GM21786 (cell line): Measurements from ENCODE around the gene PRMT3.
A peak's percentile ranks its signal among the peaks of the same experiment; 100 is the strongest.
"Not testable (repeated sequence)": the region's sequence is repeated elsewhere in the genome, so short reads cannot be mapped to it uniquely, and the experiment has no call there.

Experiments
- ATAC-seq: cut with Tn5 transposase; IDR thresholded peaks from one replicate; pipeline ENCODE4 v1.9.1; 2021; ENCODE audit not compliant: unreplicated experiment

The PRMT3 gene

GRCh38 chr11:20387261-20388095 lies at the start of gene PRMT3:
Gene PRMT3, plus strand, starts transcription at chr11:20387716. Its CDS starts 31 bp downstream, at chr11:20387747.
- peak; percentile 75 for ATAC-seq

GRCh38 chr11:20342347-20343141 lies 45.0 kb upstream of the PRMT3 start:
- no peak for ATAC-seq

DNA sequence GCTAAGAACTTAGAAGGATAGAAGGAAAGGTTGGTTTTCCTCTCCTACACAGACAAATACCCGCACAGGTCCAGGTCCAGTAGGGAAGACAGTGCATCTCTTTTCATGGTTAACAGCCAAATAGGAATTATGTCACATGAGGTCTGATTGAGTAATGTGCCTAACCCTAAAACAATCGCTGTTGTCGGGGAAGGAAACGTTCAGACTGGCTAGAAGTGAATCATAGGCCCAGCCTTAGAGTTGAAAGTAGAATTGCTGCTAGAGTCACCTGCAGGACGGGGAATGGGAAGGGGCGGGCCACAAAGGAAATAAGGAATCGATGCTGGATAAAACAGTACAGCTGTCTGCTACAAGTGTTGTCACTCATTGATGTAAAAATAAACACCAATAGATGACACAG lies 36.4 kb upstream of the PRMT3 start:
- ATAC-seq, result no peak

DNA sequence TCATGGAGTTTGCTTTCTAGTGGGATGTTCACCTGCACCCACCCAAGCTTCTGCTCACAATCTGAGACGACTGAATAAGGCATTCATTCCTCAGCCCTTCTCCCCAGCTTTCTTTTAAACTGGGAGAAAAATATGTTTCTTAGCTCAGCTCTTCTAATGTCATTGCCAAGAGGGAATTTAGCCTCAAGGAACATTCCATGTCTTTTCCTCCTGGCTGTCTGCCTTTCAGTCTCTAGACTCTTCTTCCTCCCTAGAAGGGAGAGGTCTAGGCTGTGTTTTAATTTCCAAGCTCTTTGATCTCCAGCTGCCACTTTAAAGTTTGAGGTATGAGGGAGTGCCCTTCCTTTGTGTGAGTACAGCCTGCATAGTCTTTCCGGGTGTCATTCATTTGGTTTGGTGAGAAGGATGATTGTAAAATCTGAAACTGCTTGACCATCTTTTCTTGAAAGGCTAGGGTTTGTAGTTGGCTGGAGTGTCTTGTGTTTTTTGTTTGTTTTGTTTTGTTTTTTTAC lies 35.7 kb upstream of the PRMT3 start:
- no peak for ATAC-seq

DNA sequence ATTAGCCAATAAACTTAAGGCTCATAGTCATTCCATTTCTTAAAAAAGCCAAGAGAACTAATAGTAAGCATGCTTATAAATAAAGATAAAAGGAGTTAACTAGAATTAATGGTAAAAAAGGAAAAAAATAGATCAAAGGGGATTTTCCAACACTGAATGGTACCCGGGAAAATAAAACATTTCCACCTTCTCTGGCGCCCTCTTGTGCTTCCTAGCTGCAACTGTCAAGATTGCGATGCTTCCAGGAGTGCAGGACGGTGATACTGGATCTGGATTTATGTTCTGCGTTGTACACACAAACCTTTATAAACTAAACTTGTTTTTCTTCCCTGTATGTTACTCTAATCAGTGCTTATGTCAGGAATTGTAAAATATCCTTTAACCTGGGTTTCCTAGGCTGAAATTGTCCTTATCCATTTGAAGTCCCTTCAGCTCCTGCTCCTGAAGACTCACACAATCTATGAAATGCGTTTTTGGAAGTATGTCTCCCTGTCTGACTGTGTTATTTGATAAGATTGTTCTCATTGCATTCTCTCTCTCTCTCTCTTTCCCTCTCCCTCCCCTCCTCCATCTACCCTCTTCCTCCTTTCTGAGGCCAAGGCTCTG lies 33.6 kb upstream of the PRMT3 start:
- peak; percentile 54 for ATAC-seq

- ATAC-seq, result peak; percentile 74
Observed at GRCh38 chr11:20355221-20356219, 32.0 kb upstream of the PRMT3 start.

GRCh38 chr11:20357150-20357549 lies 30.4 kb upstream of the PRMT3 start:
- ATAC-seq, result no peak

- ATAC-seq, result no peak
Observed at GRCh38 chr11:20360650-20361049, 26.9 kb upstream of the PRMT3 start.

DNA sequence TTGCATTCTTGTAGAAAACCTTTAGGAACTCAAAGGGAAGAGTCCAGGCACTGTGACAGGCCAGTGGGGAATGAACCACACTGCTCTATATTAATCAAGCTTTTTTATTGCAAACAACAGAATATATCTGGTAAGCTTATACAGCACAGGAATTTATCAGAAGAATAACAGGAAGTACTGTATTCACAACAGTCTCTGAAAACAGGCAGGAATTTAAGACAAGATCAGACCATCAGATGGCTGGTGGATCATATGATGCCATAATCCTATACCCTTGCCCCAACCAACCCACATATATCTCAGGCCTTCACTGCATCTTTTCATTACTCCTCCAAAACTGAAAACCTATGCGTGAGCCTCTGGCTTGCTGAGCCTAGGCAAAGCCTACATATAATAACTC lies 25.0 kb upstream of the PRMT3 start:
- no peak for ATAC-seq

DNA sequence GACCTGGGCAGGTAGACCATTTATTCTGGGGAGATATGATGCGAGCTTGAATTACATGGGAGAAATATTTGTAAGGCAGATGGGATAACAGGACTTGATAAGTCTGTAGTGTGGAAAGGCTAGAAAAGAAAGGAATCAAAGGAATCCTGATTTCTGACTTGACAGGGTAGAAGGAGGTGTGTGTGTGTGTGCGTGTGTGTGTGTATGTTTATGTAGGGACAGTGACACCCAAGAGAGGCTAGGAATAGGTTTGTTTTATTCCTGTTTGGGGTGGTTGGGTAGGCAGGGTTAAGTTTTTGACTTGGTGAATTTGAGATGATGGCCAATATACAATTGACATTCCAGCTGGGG lies 24.4 kb upstream of the PRMT3 start:
- ATAC-seq, result no peak

DNA sequence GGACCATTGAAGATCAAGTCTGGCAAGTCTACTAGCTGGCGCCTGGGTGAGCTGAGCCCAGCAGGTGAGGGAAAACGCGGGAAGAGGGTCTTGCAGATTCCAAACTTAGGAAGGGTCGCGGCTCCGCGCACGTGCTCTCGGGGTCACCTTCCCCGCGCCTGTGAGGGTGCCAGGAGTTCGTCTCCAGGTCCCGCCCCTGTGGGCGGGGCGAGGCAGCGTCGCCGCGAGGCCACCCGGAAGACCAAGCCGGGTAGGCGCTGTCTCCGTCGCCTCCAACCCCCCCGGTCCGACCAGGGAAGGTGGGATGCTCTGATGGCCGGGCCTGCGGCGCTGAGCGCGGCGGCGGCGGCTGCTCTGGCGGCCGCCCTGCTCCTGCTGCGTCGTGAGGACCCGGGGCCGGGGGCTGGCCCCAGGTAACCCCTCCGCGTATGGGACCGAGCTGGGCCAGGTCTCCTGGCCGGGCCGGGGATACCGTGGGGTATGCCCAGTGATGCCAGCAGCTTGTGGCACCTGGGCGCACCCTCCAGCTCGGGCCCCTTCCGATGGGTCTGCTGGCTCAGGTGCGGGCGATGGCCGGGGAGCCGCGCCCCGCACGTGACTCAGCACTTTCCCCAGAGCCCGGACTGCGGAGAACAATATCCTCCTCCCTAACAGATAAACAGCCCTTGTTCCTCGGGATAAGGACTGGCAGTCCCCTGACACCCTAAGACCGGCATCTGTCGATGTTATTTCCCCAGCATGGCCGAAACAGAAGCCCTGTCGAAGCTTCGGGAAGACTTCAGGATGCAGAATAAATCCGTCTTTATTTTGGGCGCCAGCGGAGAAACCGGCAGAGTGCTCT lies 23.8 kb upstream of the PRMT3 start, which contains the start of gene HTATIP2:
HTATIP2 (plus strand) TSS at position 215 of the 841 bp plus-strand sequence; CDS start at position 739, 524 bp downstream.
- ATAC-seq, result peak; percentile 90

DNA sequence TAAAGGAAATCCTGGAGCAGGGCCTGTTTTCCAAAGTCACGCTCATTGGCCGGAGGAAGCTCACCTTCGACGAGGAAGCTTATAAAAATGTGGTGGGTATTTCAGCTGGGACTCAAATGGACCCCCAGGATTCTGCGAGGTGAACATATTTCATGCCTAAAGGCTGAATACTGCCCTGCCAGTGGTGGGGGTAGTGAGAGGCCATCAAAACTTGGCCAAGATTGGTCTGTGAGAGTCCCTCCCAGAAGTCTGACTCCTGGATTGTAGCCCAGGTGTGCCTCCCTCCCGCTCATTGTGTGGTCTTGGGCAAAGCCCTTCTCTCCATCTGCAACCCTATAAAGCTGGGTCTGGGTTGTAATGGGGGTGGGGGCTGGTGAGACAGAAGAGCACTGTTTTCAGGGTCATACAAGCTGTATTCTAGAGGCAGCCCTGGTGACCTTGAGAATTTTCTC lies 23.1 kb upstream of the PRMT3 start:
- no peak for ATAC-seq

GRCh38 chr11:20365465-20365864 lies 22.1 kb upstream of the PRMT3 start:
- not testable (repeated sequence) for ATAC-seq

DNA sequence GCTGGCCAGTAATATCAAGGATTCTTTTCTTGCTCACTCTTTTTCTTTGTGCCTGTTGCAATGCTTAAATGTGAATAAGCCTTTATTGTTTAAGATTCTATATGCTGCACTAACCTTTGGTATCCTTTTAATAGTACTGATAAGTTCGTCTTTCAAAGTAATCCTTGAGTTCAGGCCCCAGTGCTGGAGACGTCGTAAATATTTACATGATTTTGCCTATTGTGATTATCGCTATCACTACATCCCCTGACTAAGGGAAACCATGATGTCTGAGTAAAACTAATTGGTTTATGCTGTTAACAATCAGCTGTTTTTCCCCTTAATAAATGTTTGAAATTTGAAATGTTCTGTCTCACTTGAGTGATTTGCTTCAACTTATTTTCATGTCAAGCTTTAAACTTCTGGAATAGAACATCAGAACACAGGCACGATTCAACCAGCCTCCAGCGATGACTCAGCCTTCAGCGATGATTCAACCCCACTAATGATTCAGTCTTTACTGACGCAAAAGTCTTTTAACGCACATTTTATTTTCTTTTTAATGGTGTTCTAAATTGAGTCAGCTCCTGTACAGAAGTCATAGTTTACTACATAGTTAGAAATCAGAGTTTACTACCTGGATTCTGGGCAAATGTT lies 20.1 kb upstream of the PRMT3 start:
- ATAC-seq, result no peak

DNA sequence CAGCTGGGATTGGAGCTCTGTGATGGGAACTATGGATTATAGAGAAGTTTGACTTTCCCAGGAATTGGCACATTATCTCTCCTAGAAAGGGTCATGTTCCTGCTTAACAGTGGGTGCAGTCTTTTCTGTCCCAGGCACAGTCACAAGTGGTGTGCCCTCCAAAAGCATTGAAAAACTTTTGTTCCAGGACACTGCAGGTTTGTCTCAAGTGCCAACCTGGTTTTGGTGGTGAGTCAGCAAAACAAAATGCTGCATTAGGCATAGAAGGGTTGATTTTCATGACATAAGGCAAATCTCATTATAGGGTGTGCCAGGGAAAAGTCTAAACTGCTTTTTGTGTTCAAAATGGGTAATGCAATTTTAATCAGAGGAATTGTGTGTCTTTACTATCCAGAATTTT lies 19.1 kb upstream of the PRMT3 start:
- no peak for ATAC-seq

GRCh38 chr11:20369826-20370225 lies 17.7 kb upstream of the PRMT3 start:
- no peak for ATAC-seq

- no peak for ATAC-seq
Observed at GRCh38 chr11:20372081-20372626, 15.4 kb upstream of the PRMT3 start.

GRCh38 chr11:20373147-20373546 lies 14.4 kb upstream of the PRMT3 start:
- no peak for ATAC-seq
